Measurements from ENCODE around the gene SURF6.
"Not testable (repeated sequence)": the region's sequence is repeated elsewhere in the genome, so short reads cannot be mapped to it uniquely, and the experiment has no call there.

SURF6 gene

DNA sequence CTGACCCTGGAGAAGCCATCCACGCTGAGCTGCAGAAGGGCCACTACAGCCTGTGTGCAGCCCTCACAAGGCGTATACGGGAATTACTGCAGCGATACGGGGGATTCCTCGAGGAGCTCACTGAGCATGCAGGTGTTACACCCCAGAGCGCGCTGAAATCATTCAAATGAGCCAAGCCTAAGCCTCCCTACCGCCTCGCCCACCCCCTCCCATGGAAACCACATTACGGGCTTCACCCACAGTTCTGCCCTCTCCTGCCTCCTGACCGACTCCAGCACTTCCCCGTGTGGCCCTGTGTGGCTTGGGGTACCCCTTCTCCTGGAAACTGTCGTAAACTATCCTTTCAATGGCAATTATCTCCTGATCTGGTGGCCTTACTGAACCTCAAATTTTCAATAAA is 13.3 kb downstream of the SURF6 start:
- DNase-seq: no peak

DNA sequence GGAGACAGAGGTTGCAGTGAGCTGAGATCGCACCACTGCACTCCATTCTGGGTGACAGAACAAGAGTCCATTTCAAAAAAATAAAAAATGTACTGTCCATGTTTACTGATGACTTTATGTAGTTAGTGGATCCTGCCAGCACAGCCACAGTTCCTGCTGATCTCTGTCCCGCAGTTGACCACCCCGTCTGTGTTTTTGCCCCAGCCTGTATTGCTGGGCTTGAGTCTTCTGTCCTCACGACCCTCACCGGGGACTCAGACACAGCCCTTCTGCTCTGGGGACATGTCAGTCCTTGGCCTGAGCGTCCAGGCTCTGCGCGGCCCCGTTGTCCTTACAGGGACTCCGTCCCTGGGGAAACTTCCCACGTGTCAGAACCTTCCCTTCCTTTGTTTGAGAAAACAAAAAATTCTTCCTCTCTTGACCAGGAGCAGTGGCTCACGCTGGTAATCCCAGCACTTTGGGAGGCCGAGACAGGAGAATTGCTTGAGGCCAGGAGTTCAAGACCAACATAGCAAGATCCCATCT is 14.5 kb downstream of the SURF6 start:
- no peak for DNase-seq

DNA sequence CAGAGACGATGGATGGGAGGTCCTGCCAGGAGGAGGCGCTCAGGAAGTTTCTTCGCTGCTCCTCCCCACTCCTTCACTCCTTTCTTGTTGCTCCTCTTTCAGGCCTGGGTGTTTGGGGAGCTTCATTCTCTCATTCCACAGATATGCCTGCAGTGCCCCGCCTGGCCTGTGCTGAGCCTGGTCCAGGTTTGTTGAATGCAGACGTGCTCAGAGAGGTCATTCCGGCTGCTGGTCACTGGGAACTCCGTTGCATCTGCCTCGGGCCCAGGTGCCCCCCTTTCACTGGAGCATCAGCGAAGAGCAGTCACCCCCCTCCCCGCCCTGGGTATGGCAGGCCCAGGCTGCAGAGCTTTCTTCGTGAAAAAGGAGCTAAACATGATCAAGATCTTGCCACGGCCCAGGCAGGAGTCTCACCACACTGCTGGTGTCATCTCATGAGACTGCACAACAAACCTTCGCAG is 15.5 kb downstream of the SURF6 start:
- DNase-seq: no peak

DNA sequence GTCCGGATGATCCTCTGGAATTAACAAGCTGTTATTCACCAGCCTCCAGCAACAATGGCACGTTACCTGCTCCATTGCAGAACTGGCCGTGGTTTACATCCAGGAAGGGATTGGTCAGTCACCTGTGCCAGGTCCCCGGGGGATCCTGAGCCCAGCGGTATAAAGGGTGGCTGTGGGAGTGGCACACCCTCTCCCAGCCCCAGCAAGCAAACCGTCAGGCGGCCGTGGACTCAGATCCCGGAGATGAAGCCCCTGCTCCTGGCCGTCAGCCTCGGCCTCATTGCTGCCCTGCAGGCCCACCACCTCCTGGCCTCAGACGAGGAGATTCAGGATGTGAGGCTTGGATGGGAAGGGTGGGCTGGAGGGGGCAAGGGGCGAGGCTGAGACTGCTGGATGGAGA is 18.4 kb downstream of the SURF6 start:
- not testable (repeated sequence) for DNase-seq

DNA sequence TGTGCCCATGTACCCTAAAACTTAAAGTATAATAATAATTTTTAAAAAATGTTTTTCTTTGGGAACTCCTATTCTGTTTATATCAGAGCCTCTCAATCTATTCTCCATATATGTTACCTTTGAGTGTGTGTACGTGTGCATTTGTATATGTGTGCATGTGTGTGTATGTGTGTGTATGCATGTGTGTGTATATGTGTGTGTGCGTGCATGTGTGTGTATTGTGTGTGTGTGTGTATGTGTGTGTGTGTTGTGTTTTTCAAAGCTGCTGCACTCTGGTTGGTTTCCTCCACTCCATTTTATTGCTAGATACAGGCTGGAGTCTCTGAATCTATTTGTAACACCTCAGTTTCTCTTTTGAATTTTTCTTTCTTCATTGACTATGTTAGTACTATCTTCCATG is 20.0 kb downstream of the SURF6 start:
- no peak for DNase-seq

DNA sequence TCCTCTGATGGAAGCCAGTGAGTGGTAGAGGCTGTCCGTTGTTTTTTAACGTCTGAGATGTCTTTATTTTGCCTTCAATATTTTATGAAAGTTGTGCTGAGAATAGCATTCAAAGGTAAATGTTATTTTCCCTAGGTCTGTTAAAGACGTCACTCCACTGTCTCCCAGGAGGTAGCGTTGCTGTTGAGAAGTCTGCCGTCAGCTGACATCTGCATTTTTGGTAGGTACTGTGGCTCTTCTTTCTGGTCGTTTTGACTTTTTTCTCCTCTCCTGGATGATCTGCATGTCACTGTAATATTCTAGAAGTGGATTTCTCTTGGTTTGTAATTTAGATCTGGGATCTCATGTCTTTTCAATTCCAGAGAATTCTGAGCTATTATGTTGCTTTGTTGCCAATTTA is 26.4 kb downstream of the SURF6 start:
- DNase-seq: no peak

DNA sequence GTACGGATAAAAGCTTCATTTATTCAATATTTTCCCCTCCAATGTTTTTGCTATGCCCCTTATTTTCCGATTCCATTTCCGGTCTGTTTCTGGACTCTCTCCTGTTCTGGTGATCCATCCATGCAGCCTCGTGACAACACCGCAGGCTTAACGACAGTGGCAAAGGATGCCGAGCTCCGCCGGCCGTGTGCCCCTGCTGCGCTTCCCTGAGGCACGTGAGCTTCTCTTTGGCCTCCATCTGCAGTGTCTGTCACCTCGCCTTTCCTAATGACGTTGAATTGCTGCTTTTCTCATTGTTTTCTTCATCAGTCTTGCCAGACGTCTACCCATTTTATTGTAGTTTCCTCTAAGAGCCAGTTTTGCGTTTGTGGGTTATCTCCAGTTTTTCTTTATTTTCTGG is 28.7 kb downstream of the SURF6 start:
- no peak for DNase-seq

DNA sequence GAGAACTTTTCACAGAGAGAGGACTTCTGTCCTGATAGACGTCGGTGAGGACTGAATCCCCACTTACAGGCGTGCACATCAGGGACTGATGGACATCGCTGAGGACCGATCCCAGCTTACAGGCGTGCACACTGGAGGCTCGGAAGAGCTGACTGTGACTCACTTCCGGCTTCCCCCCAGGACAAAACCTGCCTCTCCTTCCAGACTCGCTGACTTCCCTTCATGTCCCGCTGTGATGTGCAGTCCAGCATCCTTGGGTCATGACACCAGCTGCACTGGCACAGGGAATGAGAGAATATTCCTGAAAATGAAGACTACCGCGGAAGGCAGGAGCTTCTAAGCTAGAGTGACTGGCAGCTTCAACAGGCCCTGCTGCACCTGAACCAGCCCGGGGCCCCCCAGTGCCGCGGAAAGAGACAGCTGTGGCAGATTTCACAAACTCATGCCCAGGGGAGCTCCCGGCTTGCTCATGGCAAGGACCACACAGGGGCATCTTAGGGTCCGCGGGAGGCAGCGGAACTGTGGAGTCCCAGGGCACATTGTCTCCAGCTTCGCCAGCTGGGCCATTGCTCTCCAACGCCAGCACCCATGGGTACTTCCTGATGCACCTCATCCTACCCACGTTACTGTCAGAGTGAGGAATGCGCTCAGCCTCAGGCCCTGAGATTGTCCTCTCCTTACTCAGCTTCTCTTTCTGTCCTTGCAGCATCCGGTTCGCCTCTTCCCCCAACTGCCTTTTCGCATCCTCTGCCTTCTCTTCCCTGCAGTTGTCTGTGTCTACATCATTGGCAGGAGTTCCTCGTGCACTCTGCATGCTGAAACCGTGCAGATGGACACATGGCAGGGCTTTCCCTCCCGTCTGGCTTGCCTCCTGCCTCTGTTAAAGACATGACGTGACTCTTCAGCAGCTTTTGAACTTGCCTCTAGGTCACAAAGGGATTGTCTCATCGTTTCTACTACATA is 29.5 kb downstream of the SURF6 start:
- no peak for DNase-seq

DNA sequence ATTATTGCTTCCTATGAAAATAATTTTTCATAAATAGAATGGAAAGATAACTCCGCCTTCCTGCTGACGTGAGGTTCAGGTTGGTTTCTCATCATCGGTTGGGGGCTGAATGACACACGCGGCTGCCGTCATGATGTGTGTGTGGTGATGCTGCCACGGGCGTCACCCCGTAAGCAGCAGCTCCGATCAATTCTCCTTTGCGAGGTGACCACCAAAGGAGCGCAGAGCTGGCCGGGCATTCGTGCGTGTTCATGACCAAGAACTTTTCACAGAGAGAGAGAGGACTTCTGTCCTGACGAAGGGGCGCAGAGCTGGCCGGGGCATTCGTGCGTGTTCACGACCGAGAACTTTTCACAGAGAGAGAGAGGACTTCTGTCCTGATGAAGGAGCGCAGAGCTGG is 30.3 kb downstream of the SURF6 start:
- DNase-seq: no peak

DNA sequence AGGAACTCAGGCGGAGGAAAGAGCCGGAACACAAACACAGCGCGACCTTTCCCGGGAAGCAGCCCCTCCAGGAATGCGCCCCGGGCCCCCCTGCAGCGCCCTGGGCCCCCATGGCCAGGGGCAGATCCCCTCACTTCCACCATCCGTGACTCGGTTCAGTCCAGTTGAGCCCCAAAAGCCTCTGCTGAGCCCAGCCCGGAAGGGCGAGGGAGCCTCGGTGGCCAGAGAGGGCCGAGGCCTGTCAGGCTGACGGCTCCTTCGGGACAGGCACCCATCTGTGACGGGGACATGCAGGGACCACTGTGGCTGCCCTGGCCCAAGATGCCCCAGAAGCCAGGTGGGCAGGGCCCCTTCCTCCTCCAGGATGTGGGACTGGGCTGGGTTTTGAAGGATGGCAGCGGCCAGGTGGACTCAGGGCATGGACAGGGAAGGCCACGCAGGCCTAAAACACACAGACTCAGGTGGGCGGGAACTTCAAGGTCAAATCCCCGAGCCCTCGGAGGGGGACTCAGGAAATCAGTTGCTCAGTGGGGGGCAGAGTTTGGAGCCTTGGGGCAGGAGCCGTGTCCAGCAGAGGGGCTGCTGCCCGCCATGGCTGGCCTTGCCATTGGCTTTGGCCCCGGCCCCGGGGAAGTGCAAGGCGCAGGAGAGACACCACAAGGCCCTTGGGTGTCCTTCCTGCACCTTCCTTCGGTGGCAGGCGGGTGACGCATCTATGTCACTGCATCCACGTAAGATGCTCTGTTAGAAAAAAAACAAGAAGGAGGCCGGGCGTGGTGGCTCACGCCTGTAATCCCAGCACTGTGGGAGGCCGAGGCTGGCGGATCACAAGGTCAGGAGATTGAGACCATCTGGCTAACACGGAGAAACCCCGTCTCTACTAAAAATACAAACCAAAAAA is 31.3 kb downstream of the SURF6 start:
- DNase-seq: no peak

DNA sequence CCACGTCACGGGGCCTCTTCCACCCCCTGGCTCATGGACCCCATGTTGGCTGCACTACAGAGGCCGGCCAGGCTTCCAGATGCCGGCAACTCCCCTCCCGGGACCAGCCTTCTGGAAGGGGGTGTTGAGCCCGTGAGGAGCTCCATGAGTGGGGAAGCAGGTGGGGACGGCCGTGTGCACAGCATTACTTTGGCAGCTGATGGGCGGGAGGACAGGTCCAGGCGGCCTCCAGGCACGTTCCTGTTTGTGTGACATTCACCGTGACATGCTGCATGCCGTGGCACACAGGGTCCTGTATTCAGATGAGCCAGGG is 31.9 kb downstream of the SURF6 start:
- DNase-seq: no peak

DNA sequence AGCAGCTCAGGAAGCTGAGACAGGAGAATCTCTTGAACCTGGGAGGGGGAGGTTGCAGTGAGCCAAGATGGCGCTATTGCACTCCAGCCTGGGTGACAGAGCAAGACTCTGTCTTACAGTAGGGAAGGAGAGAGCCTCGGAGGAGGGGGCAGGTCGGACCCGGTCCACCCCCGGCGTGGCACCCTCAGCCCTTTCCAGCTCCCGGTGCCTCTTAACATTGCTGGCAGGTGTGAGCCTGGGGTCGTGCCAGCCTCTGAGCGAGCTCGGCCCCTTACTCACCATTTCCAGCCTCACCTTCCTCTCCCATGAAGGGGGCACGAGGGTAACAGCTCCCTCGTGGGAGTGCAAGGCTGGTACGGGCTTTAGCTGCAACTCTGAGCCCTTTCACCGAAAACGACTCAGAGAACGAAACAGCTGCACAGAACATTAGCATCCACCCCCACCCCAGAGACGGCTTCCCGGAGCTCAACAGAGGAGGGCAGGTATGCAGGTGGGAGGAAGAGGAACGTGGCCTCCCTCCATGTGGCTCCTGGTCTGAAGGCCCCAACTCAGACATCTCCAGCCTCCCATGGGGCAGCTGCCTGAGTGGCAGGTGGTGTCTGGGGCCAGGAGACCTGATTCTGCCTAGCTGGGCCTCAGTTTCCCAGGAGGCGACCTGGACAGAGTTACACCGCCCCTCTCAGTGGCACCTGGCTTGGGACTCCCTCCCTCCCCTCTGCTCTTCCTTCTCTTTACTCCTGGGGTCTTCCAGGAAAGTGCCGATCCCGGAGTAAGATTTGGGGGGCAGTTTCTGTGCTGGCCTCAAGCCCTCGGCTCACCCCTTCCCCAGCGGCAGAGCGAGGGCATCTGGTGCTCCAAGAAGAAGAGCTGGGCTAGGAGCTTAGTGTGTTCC is 32.5 kb downstream of the SURF6 start:
- DNase-seq: no peak

DNA sequence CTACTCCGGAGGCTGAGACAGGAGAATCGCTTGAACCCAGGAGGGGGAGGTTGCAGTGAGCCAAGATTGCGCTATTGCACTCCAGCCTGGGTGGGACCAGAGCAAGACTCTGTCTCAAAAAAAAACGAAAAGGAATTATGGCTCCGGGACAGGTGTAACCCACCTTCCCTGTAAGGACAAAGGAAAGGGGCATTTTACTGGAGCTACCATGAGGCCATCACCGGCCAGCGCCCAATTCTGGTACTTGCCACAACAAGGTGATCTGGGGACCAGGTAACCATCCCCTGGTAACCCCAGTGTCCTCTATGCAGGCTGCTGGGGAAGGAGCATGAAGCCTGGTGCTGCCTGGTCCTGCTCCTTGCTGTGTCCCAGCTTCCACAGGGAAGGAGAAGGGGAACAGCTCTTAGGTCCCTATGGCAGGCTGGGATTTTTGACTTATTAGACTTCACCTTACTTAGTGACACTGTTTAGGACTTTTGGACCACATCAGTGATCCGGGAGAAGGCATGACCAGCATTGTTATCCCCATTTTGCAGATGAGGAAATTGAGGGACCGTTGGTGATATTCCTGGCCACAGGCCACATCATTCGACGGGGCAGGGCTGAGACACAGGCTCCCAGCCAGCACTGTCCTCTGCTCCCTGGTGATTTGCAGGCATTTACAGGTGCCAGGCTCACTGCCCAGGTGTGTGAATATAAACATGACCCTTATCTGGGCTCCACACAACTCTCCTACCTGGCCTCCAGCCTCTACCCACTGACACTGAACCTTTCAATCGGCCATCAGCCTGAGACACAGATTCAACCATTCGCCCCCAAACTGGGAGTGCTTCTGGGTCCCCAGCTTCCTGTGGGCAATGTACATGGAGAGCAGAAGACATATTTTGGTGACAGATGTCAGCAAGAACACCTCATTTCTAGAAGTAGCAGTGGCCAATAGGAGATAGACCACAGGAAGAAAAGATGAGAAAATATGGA is 34.4 kb downstream of the SURF6 start:
- DNase-seq: no peak

DNA sequence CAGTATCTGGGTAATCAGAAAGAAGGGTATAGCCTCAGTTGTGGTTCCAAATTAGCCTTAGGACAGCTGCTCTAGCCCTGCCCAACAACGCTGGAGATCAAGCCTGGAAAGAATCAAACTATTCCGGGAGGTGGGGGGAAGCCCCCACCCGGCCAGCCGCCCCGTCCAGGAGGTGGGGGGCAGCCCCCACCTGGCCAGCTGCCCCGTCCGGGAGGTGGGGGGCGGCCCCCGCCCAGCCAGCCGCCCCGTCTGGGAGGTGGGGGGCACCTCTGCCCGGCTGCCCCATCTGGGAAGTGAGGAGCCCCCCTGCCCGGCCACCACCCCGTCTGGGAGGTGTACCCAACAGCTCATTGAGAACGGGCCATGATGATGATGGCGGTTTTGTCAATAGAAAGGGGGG is 36.0 kb downstream of the SURF6 start:
- not testable (repeated sequence) for DNase-seq

DNA sequence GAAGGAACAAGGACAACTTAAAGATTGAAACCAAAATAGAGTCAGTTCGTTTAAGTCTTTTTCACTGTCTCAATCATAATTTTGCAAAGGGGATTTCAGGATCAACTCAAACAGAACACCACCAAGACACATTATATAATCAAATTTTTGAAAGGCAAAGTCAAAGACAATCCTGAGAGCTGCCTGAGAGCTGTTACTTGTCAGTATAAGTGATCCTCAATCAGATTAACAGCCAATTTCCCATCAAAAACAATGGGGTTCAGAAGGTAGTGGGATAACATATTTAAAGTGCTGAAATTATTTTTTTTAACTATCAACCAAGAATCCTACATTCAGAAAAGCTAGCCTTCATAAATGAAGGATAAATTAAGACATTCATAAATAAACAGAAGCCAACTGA is 41.7 kb downstream of the SURF6 start:
- no peak for DNase-seq

DNA sequence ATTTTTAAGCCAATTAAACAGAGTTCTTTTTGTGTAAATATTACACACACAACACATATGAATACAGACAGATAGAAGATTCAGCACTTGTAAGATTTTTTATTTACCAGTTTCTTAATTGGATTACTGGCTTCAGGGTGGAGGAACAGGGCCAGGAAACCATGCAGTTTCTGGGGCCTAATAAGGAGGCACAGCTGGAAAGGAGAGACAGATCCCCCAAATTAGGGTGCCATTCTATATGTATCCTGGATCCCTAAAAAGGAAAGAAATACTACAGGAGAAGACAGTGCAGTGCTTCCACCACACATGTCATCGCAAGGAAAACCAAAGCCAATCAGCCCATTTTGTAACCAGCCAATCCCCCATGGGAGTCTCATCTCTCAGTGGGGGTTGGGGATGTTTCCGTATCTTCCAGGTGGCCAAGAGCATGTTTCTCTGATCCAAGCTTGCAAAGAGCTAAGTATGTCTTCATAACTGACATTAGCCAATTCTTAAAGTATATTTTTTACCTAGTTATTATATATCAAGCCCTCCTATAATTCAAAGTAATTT is 45.2 kb downstream of the SURF6 start:
- no peak for DNase-seq

DNA sequence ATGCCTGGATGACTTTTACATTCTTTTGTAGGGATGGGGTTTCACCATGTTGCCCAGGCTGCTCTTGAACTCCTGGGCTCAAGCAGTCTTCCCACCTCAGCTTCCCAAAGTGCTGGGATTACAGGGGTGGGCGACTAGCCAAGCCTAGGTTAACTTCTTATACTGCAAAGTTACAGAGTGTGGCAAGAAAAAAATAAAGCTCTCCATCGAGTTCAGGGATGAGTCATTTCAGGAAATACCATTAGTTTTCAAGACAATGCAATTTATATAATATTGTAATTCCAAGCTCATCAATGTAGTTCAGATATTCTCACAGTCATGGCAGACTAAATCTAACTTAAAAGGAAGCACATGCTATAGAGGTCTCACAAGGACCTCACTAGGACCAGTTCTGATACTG is 49.5 kb downstream of the SURF6 start:
- DNase-seq: no peak

DNA sequence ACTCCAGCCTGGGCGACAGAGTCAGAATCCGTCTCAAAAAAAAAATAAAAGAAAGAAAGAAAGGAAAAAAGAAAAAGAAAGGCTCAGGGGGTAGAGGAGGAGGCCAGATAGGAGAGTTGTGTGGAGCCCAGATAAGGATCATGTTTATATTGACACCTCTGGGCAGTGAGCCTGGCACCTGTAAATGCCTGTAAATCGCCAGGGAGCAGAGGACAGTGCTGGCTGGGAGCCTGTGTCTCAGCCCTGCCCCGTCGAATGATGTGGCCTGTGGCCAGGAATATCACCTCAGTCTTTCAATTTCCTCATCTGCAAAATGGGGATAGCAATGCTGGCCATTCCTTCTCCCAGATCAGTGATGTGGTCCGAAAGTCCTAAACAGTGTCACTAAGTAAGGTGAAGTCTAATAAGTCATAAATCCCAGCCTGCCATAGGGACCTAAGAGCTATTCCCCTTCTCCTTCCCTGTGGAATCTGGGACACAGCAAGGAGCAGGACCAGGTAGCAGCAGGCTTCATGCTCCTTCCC is 50.7 kb downstream of the SURF6 start:
- no peak for DNase-seq

DNA sequence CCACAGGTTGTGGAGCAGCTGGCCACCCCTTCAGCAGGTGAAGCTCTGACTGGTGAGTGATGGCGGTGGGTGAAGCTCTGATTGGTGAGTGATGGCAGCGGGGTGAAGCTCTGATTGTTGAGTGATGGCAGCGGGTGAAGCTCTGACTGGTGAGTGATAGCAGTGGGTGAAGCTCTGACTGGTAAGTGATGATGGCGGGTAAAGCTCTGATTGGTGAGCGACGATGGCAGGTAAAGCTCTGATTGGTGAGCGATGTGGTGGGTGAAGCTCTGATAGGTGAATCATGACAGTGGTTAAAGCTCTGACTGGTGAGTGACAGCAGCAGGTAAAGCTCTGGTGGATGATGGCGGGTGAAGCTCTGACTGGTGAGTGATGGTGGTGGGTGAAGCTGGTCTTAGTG is 51.6 kb downstream of the SURF6 start:
- DNase-seq: no peak

DNA sequence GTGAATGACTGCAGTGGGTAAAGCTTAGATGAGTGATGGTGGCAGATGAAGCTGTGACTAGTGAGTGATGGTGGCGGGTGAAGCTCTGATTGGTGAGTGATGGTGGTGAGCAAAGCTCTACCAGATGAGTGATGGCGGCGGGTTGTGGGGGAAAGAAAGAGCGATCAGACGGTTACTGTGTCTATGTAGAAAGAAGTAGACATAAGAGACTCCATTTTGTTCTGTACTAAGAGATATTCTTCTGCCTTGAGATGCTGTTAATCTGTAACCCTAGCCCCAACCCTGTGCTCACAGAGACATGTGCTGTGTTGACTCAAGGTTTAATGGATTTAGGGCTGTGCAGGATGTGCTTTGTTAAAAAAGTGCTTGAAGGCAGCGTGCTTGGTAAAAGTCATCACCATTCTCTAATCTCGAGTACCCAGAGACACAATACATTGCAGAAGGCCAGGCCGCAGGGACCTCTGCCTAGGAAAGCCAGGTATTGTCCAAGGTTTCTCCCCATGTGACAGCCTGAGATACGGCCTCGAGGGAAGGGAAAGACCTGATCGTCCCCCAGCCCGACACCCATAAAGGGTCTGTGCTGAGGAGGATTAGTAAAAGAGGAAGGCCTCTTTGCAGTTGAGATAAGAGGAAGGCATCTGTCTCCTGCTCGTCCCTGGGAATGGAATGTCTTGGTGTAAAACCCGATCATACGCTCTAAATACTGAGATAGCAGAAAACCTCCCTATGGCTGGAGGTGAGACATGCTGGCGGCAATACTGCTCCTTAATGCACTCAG is 52.5 kb downstream of the SURF6 start:
- DNase-seq: not testable (repeated sequence)
